ENCODE results near the gene PRDM11. TPM values are rescaled to one million over a fixed set of nuclear protein-coding genes. Genes with fewer than 3 reads are reported as not detected.

PRDM11 gene
- total and polyA plus RNA-seq, 2 of the 8 experiments (the other 6 are each of a cell fraction or from before 2014, with no cell fraction given) = 3.6 to 11.7 TPM

- Histone ChIP-seq H3K4me2 (ENCODE audit: insufficient read depth in 1 of 2, low read depth in 2 of 2, low read length in 2 of 2) (no peak overlapping the region), H2BK15ac (ENCODE audit: low read length) (no peak overlapping the region), H3K27ac (ENCODE audit: low read depth, low read length) (no peak overlapping the region), H3K4me3 (ENCODE audit: extremely low read depth in 1 of 4, insufficient read depth in 2 of 4, low read depth in 3 of 4, low read length in 4 of 4) (no peak overlapping the region), H4K91ac (replicated peaks; ENCODE audit: insufficient read length, low read length) (no peak overlapping the region), H3K9me3 (ENCODE audit: insufficient read depth in 2 of 2, low read depth in 1 of 2, low read length in 1 of 2) (peaks cover 0 to 3% of the 10 kb centered on the region in 2 experiments; a peak in 1 of 4 replicates), H3K79me1 (ENCODE audit: low read depth, low read length) (peaks cover 23% of the 10 kb centered on the region), H4K8ac (ENCODE audit: extremely low read depth, insufficient read depth, low read length) (no peak overlapping the region), H4K20me1 (replicated peaks in 1 of 2; ENCODE audit: control insufficient read depth in 1 of 2, insufficient read depth in 2 of 2, low read length in 2 of 2) (peaks cover 0 to 4% of the 10 kb centered on the region in 2 experiments), H3K4ac (replicated peaks; ENCODE audit: insufficient read length, low read depth, low read length) (no peak overlapping the region), H3K23me2 (ENCODE audit: low read depth, low read length) (peaks cover 2% of the 10 kb centered on the region; the same call in 1 of the 2 replicates), H3K23ac (ENCODE audit: insufficient read length) (no peak overlapping the region), H3K18ac (ENCODE audit: extremely low read depth, low read length) (no peak overlapping the region), H2BK20ac (ENCODE audit: low read length) (no peak overlapping the region), H2AFZ (ENCODE audit: low read length) (no peak overlapping the region), H2BK5ac (ENCODE audit: low read depth, low read length) (no peak overlapping the region), H3K4me1 (replicated peaks in 1 of 4; ENCODE audit: control insufficient read depth in 3 of 4, insufficient read depth in 4 of 4, low read length in 3 of 4) (peaks cover 0 to 8% (median under 1%) of the 10 kb centered on the region in 4 experiments; a peak in 3 of 7 replicates), H4K5ac (ENCODE audit: insufficient read length, low read depth, low read length) (no peak overlapping the region), H2BK120ac (replicated peaks; ENCODE audit: low read depth, low read length) (no peak overlapping the region), H3K14ac (ENCODE audit: insufficient read length) (no peak overlapping the region), H3K79me2 (ENCODE audit: control insufficient read depth in 1 of 2, insufficient read depth in 2 of 2, low read length in 2 of 2) (peaks cover 6 to 49% of the 10 kb centered on the region in 2 experiments; a peak in 3 of 4 replicates), H2AK5ac (ENCODE audit: low read depth, low read length) (no peak overlapping the region), H3K56ac (replicated peaks; ENCODE audit: insufficient read length, low read depth, low read length) (no peak overlapping the region), H2BK12ac (ENCODE audit: low read depth, low read length) (no peak overlapping the region), H3K36me3 (ENCODE audit: control insufficient read depth in 2 of 4, insufficient read depth in 4 of 4, low read length in 3 of 4) (no peaks in the 10 kb centered on the region), H3K27me3 (replicated peaks in 1 of 4; ENCODE audit: control insufficient read depth in 3 of 4, extremely low read depth in 1 of 4, insufficient read depth in 3 of 4, low read length in 3 of 4) (peaks cover 0 to 4% (median 0%) of the 10 kb centered on the region in 4 experiments; a peak in 2 of 7 replicates), H3K9ac (replicated peaks in 1 of 4; ENCODE audit: extremely low read depth in 1 of 4, low read depth in 3 of 4, low read length in 3 of 4) (no peak overlapping the region)
- POLR2A ChIA-PET (ENCODE audit: partially characterized antibody) = interaction anchor here (1.2 kb wide), 1 partner anchor 9 kb away, joined by 3 read pairs; no protein-coding TSS in a partner anchor
- WGBS, 2 experiments (ENCODE audit: extremely low coverage in 1 of 2, insufficient coverage in 1 of 2, insufficient read length in 1 of 2, insufficient replicate concordance in 2 of 2, low coverage in 1 of 2, low lambda C conversion rate in 2 of 2, missing lambda C conversion rate in 1 of 2) = 91% methylated on average over 4 of the region's 4 CpGs; no CpG with 5 or more reads in 1 of the 2 experiments
- CTCF ChIA-PET (ENCODE audit: partially characterized antibody) = interaction anchor here (1.1 to 3.2 kb wide), 5 partner anchors 9 to 621 kb away, joined by 3 to 12 read pairs (median 4); no protein-coding TSS in a partner anchor
- DNase-seq (ENCODE audit: low read depth in 1 of 2, low spot score in 2 of 2) (no peak), FAIRE-seq (no peak)
- TF ChIP-seq EZH2 (IDR thresholded peaks at IDR 0.05; ENCODE audit: low read depth, low read length, severe bottlenecking) (no peak), MAFK (IDR thresholded peaks at IDR 0.05; ENCODE audit: low read depth, low read length) (no peak), SRF (IDR thresholded peaks at IDR 0.05; ENCODE audit: low read depth, low read length) (no peak), CBX8 (IDR thresholded peaks at IDR 0.05; ENCODE audit: borderline replicate concordance, low read depth, low read length) (no peak), TCF12 (IDR thresholded peaks at IDR 0.05; ENCODE audit: low read depth, low read length) (no peak), TAF1 (IDR thresholded peaks at IDR 0.05; ENCODE audit: low read depth, low read length) (no peak), KDM4A (IDR thresholded peaks at IDR 0.05; ENCODE audit: low read depth, low read length, severe bottlenecking) (no peak), YY1 (IDR thresholded peaks at IDR 0.05; ENCODE audit: low read depth, low read length) (no peak), RFX5 (IDR thresholded peaks at IDR 0.05; ENCODE audit: borderline replicate concordance, low read depth, low read length) (no peak), CHD2 (IDR thresholded peaks at IDR 0.05; ENCODE audit: low read length) (no peak), CBX5 (IDR thresholded peaks at IDR 0.05; ENCODE audit: low read depth, low read length) (no peak)
Observed at GRCh38 chr11:45150943-45151342, 4.5 kb downstream of the PRDM11 start.

Data from H1 (cell line).